A549 (cell line): ENCODE measurements around the gene NANOS3. TPM values are rescaled to one million over a fixed set of nuclear protein-coding genes. Genes with fewer than 3 reads are reported as not detected.

ENCODE experiments used
- ATAC-seq, 2 experiments: fragments of 200-7000 bp in 1 of 2; fragments of >200 bp in 1 of 2; cut with Nextera tagmentation in 1 of 2; cut with Tn5 transposase in 1 of 2; 3 replicates each; pipeline versions ENCODE4 v1.8.0 to v1.9.1; 2018 to 2020; ENCODE audit warnings: mild to moderate bottlenecking in 1 of 2, moderate library complexity in 1 of 2
- CTCF ChIA-PET: fragments of 300-600 bp; sonication (Branson Sonifier 250); formaldehyde crosslinking; extraction: SDS; loops from one replicate; lab custom pipeline; 2021; ENCODE audit warnings: antibody characterized with exemption, inconsistent platforms; lab: Yijun Ruan, JAX
- POLR2A ChIA-PET: fragments of 350-600 bp; formaldehyde crosslinking; extraction: SDS; loops from one replicate; lab custom pipeline; 2021; ENCODE audit warnings: antibody characterized with exemption, inconsistent platforms; lab: Yijun Ruan, JAX
- DNase-seq, 2 experiments: peaks; one replicate each; pipeline versions ENCODE4 v3.0.0 to v3.0.0-alpha.2; 2011 to 2016; ENCODE audit warnings: low read depth in 1 of 2, low spot score in 1 of 2
- FAIRE-seq: peaks from 2 replicates; lab custom pipeline; 2011; peaks lifted over from hg19 to GRCh38; lab: Jason Lieb, UNC
- H3K27ac ChIP-seq, 2 experiments: fragments of >200 bp; sonication (Bioruptor Twin); formaldehyde crosslinking; 3 replicates each; pipeline ENCODE4 v1.5.1; 2016 to 2017
- H3K4me1 ChIP-seq: fragments of >200 bp; sonication (Bioruptor Twin); formaldehyde crosslinking; 3 replicates; pipeline ENCODE4 v1.6.1; 2016
- H3K4me2 ChIP-seq: fragments of >200 bp; sonication (Bioruptor Twin); formaldehyde crosslinking; 3 replicates; pipeline ENCODE4 v1.6.1; 2016
- H3K4me3 ChIP-seq: fragments of >200 bp; sonication (Bioruptor Twin); formaldehyde crosslinking; 3 replicates; pipeline ENCODE4 v1.5.1; 2016
- H3K9me3 ChIP-seq: fragments of >200 bp; sonication (Bioruptor Twin); formaldehyde crosslinking; 3 replicates; pipeline ENCODE4 v1.6.1; 2016
- CBX2 ChIP-seq: fragments of 200-600 bp; sonication (generic); IDR thresholded peaks from 2 replicates; pipeline ENCODE4 v1.6.1; 2016; ENCODE audit warnings: low read depth, mild to moderate bottlenecking, borderline replicate concordance
- CHD2 ChIP-seq: fragments of 150-350 bp; IDR thresholded peaks from 2 replicates; pipeline ENCODE4 v1.6.1; 2014; ENCODE audit warnings: low read length; ENCODE audit not compliant: partially characterized antibody
- CHD4 ChIP-seq: fragments of 200-600 bp; sonication (generic); IDR thresholded peaks from 2 replicates; pipeline ENCODE4 v1.6.1; 2016; ENCODE audit warnings: antibody characterized with exemption, mild to moderate bottlenecking, borderline replicate concordance
- EHF ChIP-seq: fragments of 250-450 bp; sonication (Bioruptor Pico); IDR thresholded peaks from 2 replicates; pipeline ENCODE4 v1.5.0; 2020; ENCODE audit warnings: mild to moderate bottlenecking
- ELK1 ChIP-seq: fragments of 150-350 bp; IDR thresholded peaks from 2 replicates; pipeline ENCODE4 v1.6.1; 2014; ENCODE audit warnings: low read depth, mild to moderate bottlenecking, low read length
- ESRRA ChIP-seq: fragments of 150-350 bp; IDR thresholded peaks from 2 replicates; pipeline ENCODE4 v1.6.1; 2014; ENCODE audit warnings: mild to moderate bottlenecking, low read length, borderline replicate concordance
- FOSB ChIP-seq: fragments of 250-450 bp; sonication (Bioruptor Pico); IDR thresholded peaks from 2 replicates; pipeline ENCODE4 v1.5.0; 2020; ENCODE audit warnings: mild to moderate bottlenecking, moderate library complexity
- FOSL2 ChIP-seq, 2 experiments: fragments of 450-650 bp in 1 of 2; fragments of >200 bp in 1 of 2; sonication (Bioruptor Twin) in 1 of 2; formaldehyde crosslinking; IDR thresholded peaks; 2 replicates each; pipeline versions ENCODE4 v1.5.0 to v1.6.1; 2016 to 2020; ENCODE audit warnings: mild to moderate bottlenecking in 1 of 2, moderate library complexity in 1 of 2
- HOXB5 ChIP-seq: fragments of 250-450 bp; sonication (Bioruptor Pico); IDR thresholded peaks from 2 replicates; pipeline ENCODE4 v1.5.0; 2020; ENCODE audit warnings: mild to moderate bottlenecking, moderate library complexity
- JUN ChIP-seq, 2 experiments: fragments of >200 bp; sonication (Bioruptor Twin); formaldehyde crosslinking; IDR thresholded peaks; 2 replicates in 1 of 2; 3 replicates in 1 of 2; pipeline ENCODE4 v1.6.1; 2016 to 2017
- JUNB ChIP-seq: fragments of >200 bp; sonication (Bioruptor Twin); formaldehyde crosslinking; IDR thresholded peaks from 2 replicates; pipeline ENCODE4 v1.6.1; 2016
- RNF2 ChIP-seq: fragments of 200-600 bp; sonication (generic); IDR thresholded peaks from 2 replicates; pipeline ENCODE4 v1.6.1; 2016; ENCODE audit warnings: low read depth, mild to moderate bottlenecking, antibody characterized with exemption, moderate library complexity, borderline replicate concordance
- TP53 ChIP-seq: fragments of 250-450 bp; sonication (Bioruptor Pico); IDR thresholded peaks from 2 replicates; pipeline ENCODE4 v1.5.0; 2021; ENCODE audit warnings: mild to moderate bottlenecking, moderate library complexity
- WGBS: methylation state at CpG from one replicate; pipeline ENCODE4 v1.1.6; 2017; ENCODE audit errors: missing lambda C conversion rate; 5-methylcytosine and 5-hydroxymethylcytosine counted together
- polyA plus RNA-seq, 4 experiments: library from polyadenylated mRNA; depleted of rRNA in 3 of 4; stranded (reverse); fragments of >200 nt; fragmentation: RNase III in 1 of 4; extraction: RNeasy Plus Mini Kit Qiagen cat#74134 plus additional on column Dnase treatment in 1 of 4; gene quantifications; 2 replicates in 3 of 4; 3 replicates in 1 of 4; pipeline ENCODE4 v1.2.3, GENCODE V29; 2011 to 2017
- TF ChIP-seq, protein P1 (sequence below): IDR thresholded peaks from 2 replicates; pipeline ENCODE4 v1.6.1; 2012; ENCODE audit warnings: low read depth, borderline replicate concordance
- TF ChIP-seq, protein P2 (sequence below): fragments of 200-600 bp; sonication (generic); IDR thresholded peaks from 2 replicates; pipeline ENCODE4 v1.6.1; 2016; ENCODE audit warnings: antibody characterized with exemption, mild to moderate bottlenecking, moderate library complexity
- TF ChIP-seq, protein P3 (sequence below): IDR thresholded peaks from 2 replicates; pipeline ENCODE4 v1.6.1; 2012
- TF ChIP-seq, protein P4 (sequence below): fragments of >200 bp; sonication (Bioruptor Twin); formaldehyde crosslinking; IDR thresholded peaks from 2 replicates; pipeline ENCODE4 v1.6.1; 2016

NANOS3 gene
- polyA plus RNA-seq, 2 of the 4 experiments (the other 2 are of a cell fraction), result 0.31 to 1.2 TPM

DNA sequence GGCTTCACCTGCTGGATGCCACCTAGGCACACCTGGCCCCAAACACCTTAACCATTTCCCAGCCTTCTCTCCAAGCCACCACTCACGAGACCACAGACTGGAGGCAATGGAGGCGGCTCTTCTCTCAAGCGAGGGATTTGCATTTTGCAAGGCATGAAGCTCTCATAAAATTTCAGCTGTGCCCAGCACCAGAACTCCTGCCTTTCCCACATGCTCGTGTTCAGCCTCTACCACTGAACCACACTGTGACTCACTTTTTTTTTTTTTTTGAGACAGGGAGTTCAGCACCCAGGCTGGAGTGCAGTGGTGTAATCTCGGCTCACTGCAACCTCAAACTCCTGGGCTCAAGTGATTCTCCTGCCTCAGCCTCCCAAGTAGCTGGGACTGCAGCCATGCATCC is 10.6 kb downstream of the NANOS3 start:
- FAIRE-seq (no peak), ATAC-seq (no peak; a peak in 2 of 6 replicates), DNase-seq (no peak)
- Histone ChIP-seq H3K9me3 (no peaks in the 10 kb centered on the region), H3K4me1 (no peaks in the 10 kb centered on the region), H3K4me3 (no peak overlapping the region), H3K4me2 (no peak overlapping the region), H3K27ac (no peak overlapping the region)
- 68% methylated on average over 5 of the region's 5 CpGs for WGBS
- no peak for TF ChIP-seq HOXB5
- ChIA-PET CTCF (interaction anchor here (0.7 to 2.5 kb wide), 7 partner anchors 7 to 401 kb away, joined by 3 to 12 read pairs (median 4); partner anchors contain the start of genes IL27RA and MISP3), POLR2A (no interaction called here)

DNA sequence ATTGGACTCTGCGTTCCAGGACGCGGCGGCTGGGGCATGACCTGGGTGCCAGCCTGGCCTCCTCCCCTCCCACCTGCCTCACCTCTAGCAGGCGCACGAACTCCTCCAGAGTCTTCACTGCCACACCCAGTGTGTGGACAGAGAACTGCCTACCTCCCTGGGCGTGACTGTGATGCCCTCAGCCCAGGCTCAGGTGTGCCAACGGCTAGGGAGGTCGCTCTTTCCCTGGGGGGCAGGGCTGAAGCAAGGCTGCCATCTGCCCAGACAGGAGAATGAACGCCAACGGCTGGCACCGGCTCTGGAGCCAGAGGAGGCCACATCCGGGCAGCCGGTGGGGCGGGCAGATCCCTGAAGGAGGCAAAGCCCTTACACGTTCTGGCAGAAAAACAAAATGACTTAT is 11.3 kb downstream of the NANOS3 start:
- TF ChIP-seq, protein P1, sequence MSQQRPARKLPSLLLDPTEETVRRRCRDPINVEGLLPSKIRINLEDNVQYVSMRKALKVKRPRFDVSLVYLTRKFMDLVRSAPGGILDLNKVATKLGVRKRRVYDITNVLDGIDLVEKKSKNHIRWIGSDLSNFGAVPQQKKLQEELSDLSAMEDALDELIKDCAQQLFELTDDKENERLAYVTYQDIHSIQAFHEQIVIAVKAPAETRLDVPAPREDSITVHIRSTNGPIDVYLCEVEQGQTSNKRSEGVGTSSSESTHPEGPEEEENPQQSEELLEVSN, result no peak
- TF ChIP-seq, protein P2, sequence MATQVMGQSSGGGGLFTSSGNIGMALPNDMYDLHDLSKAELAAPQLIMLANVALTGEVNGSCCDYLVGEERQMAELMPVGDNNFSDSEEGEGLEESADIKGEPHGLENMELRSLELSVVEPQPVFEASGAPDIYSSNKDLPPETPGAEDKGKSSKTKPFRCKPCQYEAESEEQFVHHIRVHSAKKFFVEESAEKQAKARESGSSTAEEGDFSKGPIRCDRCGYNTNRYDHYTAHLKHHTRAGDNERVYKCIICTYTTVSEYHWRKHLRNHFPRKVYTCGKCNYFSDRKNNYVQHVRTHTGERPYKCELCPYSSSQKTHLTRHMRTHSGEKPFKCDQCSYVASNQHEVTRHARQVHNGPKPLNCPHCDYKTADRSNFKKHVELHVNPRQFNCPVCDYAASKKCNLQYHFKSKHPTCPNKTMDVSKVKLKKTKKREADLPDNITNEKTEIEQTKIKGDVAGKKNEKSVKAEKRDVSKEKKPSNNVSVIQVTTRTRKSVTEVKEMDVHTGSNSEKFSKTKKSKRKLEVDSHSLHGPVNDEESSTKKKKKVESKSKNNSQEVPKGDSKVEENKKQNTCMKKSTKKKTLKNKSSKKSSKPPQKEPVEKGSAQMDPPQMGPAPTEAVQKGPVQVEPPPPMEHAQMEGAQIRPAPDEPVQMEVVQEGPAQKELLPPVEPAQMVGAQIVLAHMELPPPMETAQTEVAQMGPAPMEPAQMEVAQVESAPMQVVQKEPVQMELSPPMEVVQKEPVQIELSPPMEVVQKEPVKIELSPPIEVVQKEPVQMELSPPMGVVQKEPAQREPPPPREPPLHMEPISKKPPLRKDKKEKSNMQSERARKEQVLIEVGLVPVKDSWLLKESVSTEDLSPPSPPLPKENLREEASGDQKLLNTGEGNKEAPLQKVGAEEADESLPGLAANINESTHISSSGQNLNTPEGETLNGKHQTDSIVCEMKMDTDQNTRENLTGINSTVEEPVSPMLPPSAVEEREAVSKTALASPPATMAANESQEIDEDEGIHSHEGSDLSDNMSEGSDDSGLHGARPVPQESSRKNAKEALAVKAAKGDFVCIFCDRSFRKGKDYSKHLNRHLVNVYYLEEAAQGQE, result no peak
- ChIA-PET POLR2A (interaction anchor here (0.9 kb wide), 1 partner anchor 9 kb away, joined by 3 read pairs; no protein-coding TSS in a partner anchor), CTCF (interaction anchor here (1.0 to 2.5 kb wide), 3 partner anchors 8 to 15 kb away, joined by 3 to 12 read pairs (median 7); no protein-coding TSS in a partner anchor)
- no peak for DNase-seq
- H3K9me3 ChIP-seq, result no peaks in the 10 kb centered on the region
- no peak overlapping the region for H3K27ac ChIP-seq
- WGBS, result 60% methylated on average over 15 of the region's 16 CpGs
- no peak overlapping the region for H3K4me3 ChIP-seq
- no peak for FAIRE-seq
- no peak for ATAC-seq
- no peak overlapping the region for H3K4me2 ChIP-seq
- no peaks in the 10 kb centered on the region for H3K4me1 ChIP-seq

DNA sequence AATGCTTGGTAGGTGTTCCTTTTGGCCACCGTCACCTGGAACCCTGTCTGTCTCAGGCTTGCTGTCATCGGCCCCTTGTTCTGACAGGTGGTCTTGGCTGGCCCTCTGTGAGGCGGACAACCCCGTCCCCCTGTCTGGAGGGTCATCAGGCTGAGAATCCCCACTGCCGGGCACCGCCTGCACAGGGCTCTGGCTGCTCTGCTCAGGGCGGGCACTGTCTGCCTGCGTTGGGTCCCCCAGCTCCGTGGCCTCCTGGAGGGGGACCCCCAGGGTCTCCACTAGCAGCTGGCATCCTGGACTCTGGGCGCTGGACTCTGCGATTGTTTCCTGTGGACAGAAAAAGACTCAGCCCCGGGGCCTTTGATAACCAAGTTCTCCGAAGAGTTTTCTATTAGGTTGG is 13.2 kb downstream of the NANOS3 start:
- ATAC-seq, result no peak
- CTCF ChIA-PET, result interaction anchor here (2.5 kb wide), 1 partner anchor 10 kb away, joined by 12 read pairs; no protein-coding TSS in a partner anchor
- no peak overlapping the region for H3K27ac ChIP-seq
- no peak for DNase-seq
- no peak overlapping the region for H3K4me2 ChIP-seq
- 82% methylated on average over 9 of the region's 13 CpGs for WGBS
- H3K9me3 ChIP-seq, result no peaks in the 10 kb centered on the region
- FAIRE-seq, result no peak
- no peaks in the 10 kb centered on the region for H3K4me1 ChIP-seq
- TF ChIP-seq ELK1 (no peak), ESRRA (no peak), CHD4 (no peak), TP53 (no peak), EHF (CRISPR knock-in tag) (no peak), FOSL2 (IDR thresholded peaks at IDR 0.05) (no peak), FOSL2 (CRISPR knock-in tag; IDR thresholded peaks at IDR 0.05) (no peak), RNF2 (no peak), JUNB (no peak), CBX2 (no peak), CHD2 (no peak), JUN (IDR thresholded peaks at IDR 0.05) (no peak), FOSB (CRISPR knock-in tag) (no peak)
- TF ChIP-seq, protein P3, sequence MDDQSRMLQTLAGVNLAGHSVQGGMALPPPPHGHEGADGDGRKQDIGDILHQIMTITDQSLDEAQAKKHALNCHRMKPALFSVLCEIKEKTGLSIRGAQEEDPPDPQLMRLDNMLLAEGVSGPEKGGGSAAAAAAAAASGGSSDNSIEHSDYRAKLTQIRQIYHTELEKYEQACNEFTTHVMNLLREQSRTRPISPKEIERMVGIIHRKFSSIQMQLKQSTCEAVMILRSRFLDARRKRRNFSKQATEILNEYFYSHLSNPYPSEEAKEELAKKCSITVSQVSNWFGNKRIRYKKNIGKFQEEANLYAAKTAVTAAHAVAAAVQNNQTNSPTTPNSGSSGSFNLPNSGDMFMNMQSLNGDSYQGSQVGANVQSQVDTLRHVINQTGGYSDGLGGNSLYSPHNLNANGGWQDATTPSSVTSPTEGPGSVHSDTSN, result no peak
- TF ChIP-seq, protein P4, sequence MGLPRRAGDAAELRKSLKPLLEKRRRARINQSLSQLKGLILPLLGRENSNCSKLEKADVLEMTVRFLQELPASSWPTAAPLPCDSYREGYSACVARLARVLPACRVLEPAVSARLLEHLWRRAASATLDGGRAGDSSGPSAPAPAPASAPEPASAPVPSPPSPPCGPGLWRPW, result no peak
- TF ChIP-seq, all 56 proteins: peak for 0
- no peak overlapping the region for H3K4me3 ChIP-seq
- POLR2A ChIA-PET, result no interaction called here
